Thymus (tissue), 11 donors: ENCODE results near the gene PHOX2B. TPM values are rescaled to one million over a fixed set of nuclear protein-coding genes. Genes with fewer than 3 reads are reported as not detected.

Source experiments
- DNase-seq, 9 donors: peaks; one replicate each; pipeline ENCODE4 v3.0.0-alpha.2; 2013; ENCODE audit warnings: low spot score in 9 of 9, low read depth in 6 of 9, missing footprints in 1 of 9
- H3K27ac ChIP-seq, 2 donors: one replicate each; pipeline ENCODE4 v1.5.1; 2013; ENCODE audit warnings: control low read depth in 1 of 2, low read depth in 1 of 2, low read length in 1 of 2, mild to moderate bottlenecking in 1 of 2, moderate library complexity in 1 of 2
- H3K27me3 ChIP-seq, 2 donors: one replicate each; pipeline ENCODE4 v1.5.1; 2013; ENCODE audit warnings: low read length in 1 of 2; ENCODE audit not compliant: control insufficient read depth in 2 of 2, insufficient read depth in 1 of 2
- H3K36me3 ChIP-seq, 2 donors: one replicate each; pipeline ENCODE4 v1.5.1; 2013; ENCODE audit warnings: low read length in 1 of 2, mild to moderate bottlenecking in 1 of 2, moderate library complexity in 1 of 2; ENCODE audit not compliant: control insufficient read depth in 2 of 2, insufficient read depth in 2 of 2
- H3K4me1 ChIP-seq, 2 donors: one replicate each; pipeline ENCODE4 v1.5.1; 2013; ENCODE audit warnings: low read length in 2 of 2; ENCODE audit not compliant: control insufficient read depth in 2 of 2, insufficient read depth in 2 of 2
- H3K4me3 ChIP-seq, 2 donors: one replicate each; pipeline ENCODE4 v1.5.1; 2013; ENCODE audit warnings: low read length in 2 of 2, control low read depth in 1 of 2, mild to moderate bottlenecking in 1 of 2
- H3K9me3 ChIP-seq, 2 donors: one replicate each; pipeline ENCODE4 v1.5.1; 2013; ENCODE audit warnings: low read length in 1 of 2, mild to moderate bottlenecking in 1 of 2; ENCODE audit not compliant: control insufficient read depth in 2 of 2, insufficient read depth in 1 of 2
- WGBS: extraction: QIAGEN DNeasy Blood & Tissue Kit; methylation state at CpG from one replicate; pipeline ENCODE4 v1.1.7; 2013; 5-methylcytosine and 5-hydroxymethylcytosine counted together
- polyA plus RNA-seq: library from polyadenylated mRNA; stranded (reverse); fragments of 200-250 nt; gene quantifications from one replicate; pipeline ENCODE4 v1.2.3, GENCODE V29; 2013
- total RNA-seq: library from RNA; stranded (reverse); fragments of 120-200 nt; gene quantifications from one replicate; pipeline ENCODE4 v1.2.4, GENCODE V29; 2013
- donor health status: healthy.

The PHOX2B gene
- total and polyA plus RNA-seq, 2 donors: 0.11 TPM; not detected in 1

GRCh38 chr4:41750626-41751448, 2.3 kb upstream of the PHOX2B start:
- Histone ChIP-seq H3K36me3 (no peaks in the 10 kb centered on the region), H3K4me3 (no peak overlapping the region), H3K9me3 (no peaks in the 10 kb centered on the region), H3K4me1 (no peaks in the 10 kb centered on the region), H3K27me3 (peaks cover 67 to 89% of the 10 kb centered on the region in 2 donors), H3K27ac (no peak overlapping the region)
- 9% methylated on average over 40 of the region's 40 CpGs for WGBS
- no peak for DNase-seq

- H3K9me3 ChIP-seq: peaks cover 0 to 3% of the 10 kb centered on the region in 2 donors
- peaks cover 74 to 91% of the 10 kb centered on the region in 2 donors for H3K27me3 ChIP-seq
- no peaks in the 10 kb centered on the region for H3K4me1 ChIP-seq
- WGBS: 9% methylated on average over 20 of the region's 20 CpGs
- no peak overlapping the region for H3K27ac ChIP-seq
- no peaks in the 10 kb centered on the region for H3K36me3 ChIP-seq
- H3K4me3 ChIP-seq: no peak overlapping the region
- DNase-seq: no peak
Measured at GRCh38 chr4:41750121-41750625, 1.6 kb upstream of the PHOX2B start.

GRCh38 chr4:41749631-41750039, 1.1 kb upstream of the PHOX2B start:
- peaks cover 79 to 96% of the 10 kb centered on the region in 2 donors for H3K27me3 ChIP-seq
- DNase-seq: no peak

GRCh38 chr4:41748074-41748570, 403 bp downstream of the PHOX2B start:
- H3K4me1 ChIP-seq: no peaks in the 10 kb centered on the region
- no peak overlapping the region for H3K4me3 ChIP-seq
- H3K27ac ChIP-seq: no peak overlapping the region
- no peaks in the 10 kb centered on the region for H3K36me3 ChIP-seq
- 10% methylated on average over 21 of the region's 21 CpGs for WGBS
- DNase-seq: no peak
- peaks cover 5% of the 10 kb centered on the region in 2 donors for H3K9me3 ChIP-seq
- peaks cover 84 to 97% of the 10 kb centered on the region in 2 donors for H3K27me3 ChIP-seq

More at GRCh38 chr4:41749631-41750039, 1.1 kb upstream of the PHOX2B start:
- Histone ChIP-seq H3K36me3 (no peaks in the 10 kb centered on the region), H3K27ac (no peak overlapping the region), H3K4me3 (no peak overlapping the region), H3K9me3 (peaks cover 4 to 5% of the 10 kb centered on the region in 2 donors), H3K4me1 (no peaks in the 10 kb centered on the region)
- 15% methylated on average over 12 of the region's 12 CpGs for WGBS

GRCh38 chr4:41747230-41748055, 1.1 kb downstream of the PHOX2B start:
- Histone ChIP-seq H3K4me1 (no peaks in the 10 kb centered on the region), H3K27ac (no peak overlapping the region), H3K9me3 (peaks cover 5% of the 10 kb centered on the region in 2 donors), H3K4me3 (no peak overlapping the region), H3K27me3 (peaks cover 81 to 97% of the 10 kb centered on the region in 2 donors), H3K36me3 (no peaks in the 10 kb centered on the region)
- 9% methylated on average over 49 of the region's 49 CpGs for WGBS
- DNase-seq: no peak

- no peaks in the 10 kb centered on the region for H3K36me3 ChIP-seq
- H3K27me3 ChIP-seq: peaks cover 74 to 91% of the 10 kb centered on the region in 2 donors
- no peaks in the 10 kb centered on the region for H3K4me1 ChIP-seq
- no peak overlapping the region for H3K27ac ChIP-seq
- H3K9me3 ChIP-seq: peaks cover 5% of the 10 kb centered on the region in 2 donors
- WGBS: 15% methylated on average over 37 of the region's 37 CpGs
- DNase-seq: no peak
- H3K4me3 ChIP-seq: no peak overlapping the region
Measured at GRCh38 chr4:41746440-41747229, 1.9 kb downstream of the PHOX2B start.

GRCh38 chr4:41746025-41746439, 2.5 kb downstream of the PHOX2B start:
- no peaks in the 10 kb centered on the region for H3K36me3 ChIP-seq
- no peak overlapping the region for H3K4me3 ChIP-seq
- H3K4me1 ChIP-seq: no peaks in the 10 kb centered on the region
- no peak for DNase-seq
- H3K9me3 ChIP-seq: peaks cover 5% of the 10 kb centered on the region in 2 donors
- WGBS: 9% methylated on average over 36 of the region's 36 CpGs
- no peak overlapping the region for H3K27ac ChIP-seq
- H3K27me3 ChIP-seq: peaks cover 68 to 86% of the 10 kb centered on the region in 2 donors

GRCh38 chr4:41745292-41746024, 3.1 kb downstream of the PHOX2B start:
- H3K4me1 ChIP-seq: no peaks in the 10 kb centered on the region
- peaks cover 5% of the 10 kb centered on the region in 2 donors for H3K9me3 ChIP-seq
- H3K27me3 ChIP-seq: peaks cover 62 to 83% of the 10 kb centered on the region in 2 donors
- no peak overlapping the region for H3K27ac ChIP-seq
- no peak overlapping the region for H3K4me3 ChIP-seq
- DNase-seq: no peak
- WGBS: 12% methylated on average over 54 of the region's 54 CpGs
- H3K36me3 ChIP-seq: no peaks in the 10 kb centered on the region
